Spleen (tissue), 11 donors: Measurements from ENCODE around the gene SAMD15. TPM values are rescaled to one million over a fixed set of nuclear protein-coding genes. Genes with fewer than 3 reads are reported as not detected.

Experiments used
- DNase-seq: peaks from one replicate; pipeline ENCODE4 v3.0.0-alpha.2; 2020
- H3K27ac ChIP-seq, 8 donors: fragments of 200-600 bp; sonication (generic) in 7 of 8; 1 replicate in 4 of 8; 2 replicates in 4 of 8; pipeline versions ENCODE4 v1.5.0 to v1.8.0; 2016 to 2021; ENCODE audit warnings: inconsistent platforms in 4 of 8, mild to moderate bottlenecking in 4 of 8, moderate library complexity in 1 of 8
- H3K27me3 ChIP-seq, 7 donors: fragments of 200-600 bp; sonication (generic) in 6 of 7; replicated peaks in 1 of 7; 1 replicate in 4 of 7; 2 replicates in 3 of 7; pipeline versions ENCODE4 v1.5.0 to v1.8.0; 2016 to 2021; ENCODE audit warnings: inconsistent platforms in 3 of 7, mild to moderate bottlenecking in 1 of 7
- H3K36me3 ChIP-seq, 6 donors: fragments of 200-600 bp; sonication (generic) in 5 of 6; 1 replicate in 4 of 6; 2 replicates in 2 of 6; pipeline versions ENCODE4 v1.5.0 to v1.8.0; 2016 to 2021; ENCODE audit warnings: inconsistent platforms in 2 of 6
- H3K4me1 ChIP-seq, 6 donors: fragments of 200-600 bp; sonication (generic) in 5 of 6; 1 replicate in 3 of 6; 2 replicates in 3 of 6; pipeline versions ENCODE4 v1.5.0 to v1.8.0; 2016 to 2021; ENCODE audit warnings: inconsistent platforms in 3 of 6
- H3K4me3 ChIP-seq, 8 donors: fragments of 200-600 bp; sonication (generic) in 7 of 8; 1 replicate in 4 of 8; 2 replicates in 4 of 8; pipeline versions ENCODE4 v1.5.0 to v1.8.0; 2016 to 2021; ENCODE audit warnings: inconsistent platforms in 4 of 8, mild to moderate bottlenecking in 4 of 8, moderate library complexity in 2 of 8
- H3K9me3 ChIP-seq, 8 donors: fragments of 200-600 bp; sonication (generic) in 7 of 8; 1 replicate in 4 of 8; 2 replicates in 4 of 8; pipeline versions ENCODE4 v1.5.0 to v1.8.0; 2016 to 2021; ENCODE audit warnings: inconsistent platforms in 4 of 8
- POLR2A ChIP-seq, 3 donors: fragments of 450-650 bp; IDR thresholded peaks; one replicate each; pipeline ENCODE4 v1.5.1; 2017; ENCODE audit warnings: antibody characterized with exemption in 3 of 3, mild to moderate bottlenecking in 1 of 3
- POLR2AphosphoS5 ChIP-seq, 3 donors: sonication (generic); formaldehyde crosslinking; IDR thresholded peaks; one replicate each; pipeline ENCODE4 v1.5.1; 2017; ENCODE audit warnings: antibody characterized with exemption in 3 of 3
- WGBS, 5 donors: extraction: QIAGEN DNeasy Blood & Tissue Kit in 3 of 5; methylation state at CpG; one replicate each; pipeline versions ENCODE4 v1.1.5 to v1.1.7; 2013 to 2018; 5-methylcytosine and 5-hydroxymethylcytosine counted together
- intact Hi-C: fragments of 100-400 bp; cut with DNase I; formaldehyde crosslinking; loops from one replicate; pipeline ENCODE4 v1.15.0; 2023; ENCODE audit warnings: low total_unique reads
- polyA plus RNA-seq, 3 donors: library from polyadenylated mRNA; stranded (reverse); fragments of 200-250 nt; gene quantifications; one replicate each; pipeline ENCODE4 v1.2.1, GENCODE V29; 2013
- total RNA-seq, 7 donors: library from RNA; depleted of rRNA in 3 of 7; stranded (reverse); fragments of >200 nt in 3 of 7; fragmentation: NEBNext Ultra II Directional in 4 of 7; extraction: Animal tissue kit (Norgen Biotek cat#: 25700) in 4 of 7; gene quantifications; one replicate each; pipeline versions ENCODE4 v1.1.0 to v1.2.1, GENCODE V29; 2016 to 2021
- TF ChIP-seq, protein P1 (sequence below), 11 experiments: fragments of 200-600 bp in 7 of 11; fragments of 450-650 bp in 4 of 11; sonication (generic) in 4 of 11; IDR thresholded peaks in 8 of 11; conservative IDR thresholded peaks in 3 of 11; 1 replicate in 7 of 11; 2 replicates in 4 of 11; pipeline versions ENCODE4 v1.4.0 to v1.8.0; 2016 to 2021; ENCODE audit warnings: antibody characterized with exemption in 11 of 11, inconsistent platforms in 4 of 11, mild to moderate bottlenecking in 1 of 11
- donor health status: healthy with polysubstance abuse.
- donor health status: DM: no; HTN: no; CAD: no; lungs with moderate emphysema.
- donor health status: DM: no; HTN: no; CAD: no.
- donor health status: Bipolar disorder and iron deficiency.
- donor health status: healthy.
- donor health status: DM: no; HTN: no; CAD: no.
- donor health status: DM: yes; HTN: yes; CAD: no.

SAMD15 gene
- total and polyA plus RNA-seq, 10 donors: 0.15 to 1.7 (median 0.79) TPM; not detected in 1

DNA sequence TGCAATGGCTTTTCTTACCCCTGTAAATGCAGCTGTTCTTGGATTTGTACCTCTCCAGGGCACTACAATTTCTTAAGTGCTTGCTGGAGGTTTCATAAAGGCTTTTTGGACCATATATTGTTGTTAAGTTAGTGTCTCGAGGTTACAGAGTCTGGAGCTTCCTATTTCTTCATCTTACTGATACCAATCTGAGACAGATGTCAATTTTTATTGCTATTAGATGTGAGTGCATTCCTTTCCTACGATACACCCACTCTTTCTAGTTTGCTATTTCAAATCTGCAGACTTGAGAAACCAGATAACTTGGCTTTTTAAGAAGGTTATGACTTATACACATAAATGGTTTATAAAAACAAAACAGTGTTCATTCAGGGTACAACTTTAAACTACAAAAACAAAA lies 44.0 kb downstream of the SAMD15 start:
- TF ChIP-seq POLR2A (IDR thresholded peaks at IDR 0.05) (no peak), POLR2AphosphoS5 (IDR thresholded peaks at IDR 0.05) (no peak)
- Histone ChIP-seq H3K4me3 (no peak overlapping the region), H3K27me3 (no peaks in the 10 kb centered on the region), H3K4me1 (no peaks in the 10 kb centered on the region), H3K9me3 (peaks cover 3 to 47% (median 36%) of the 10 kb centered on the region in 8 donors), H3K27ac (no peak overlapping the region), H3K36me3 (peaks cover 0 to 58% (median 41%) of the 10 kb centered on the region in 6 donors)
- intact Hi-C loops: no loop called here
- 41 to 73% (median 44%) methylated on average over 2 of the region's 2 CpGs for WGBS, 5 donors
- no peak for DNase-seq

DNA sequence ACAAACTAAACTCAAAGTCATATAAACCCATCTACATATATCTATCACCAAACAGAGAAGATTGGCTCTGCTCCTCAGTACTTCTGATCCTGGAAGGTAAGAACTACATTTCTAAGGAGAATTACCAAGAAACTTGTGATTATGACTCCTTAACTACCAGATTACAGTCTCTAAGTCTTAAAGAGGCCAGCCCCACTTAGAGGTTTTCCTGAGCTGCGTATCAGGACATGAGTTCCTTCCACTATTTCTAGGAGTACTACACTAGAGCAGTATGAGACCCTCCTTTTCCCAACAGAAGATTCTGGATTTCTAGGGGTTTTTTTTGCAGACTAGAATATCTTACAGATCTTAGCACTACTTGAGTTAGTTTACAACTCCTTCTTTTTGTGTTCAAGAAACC lies 46.2 kb downstream of the SAMD15 start, which contains the start of gene NOXRED1:
TSS of gene NOXRED1 (minus strand) at position 101 of the 400 bp plus-strand sequence. CDS start 634 bp downstream, outside the sequence.
- intact Hi-C loops: no loop called here
- DNase-seq: no peak
- Histone ChIP-seq H3K4me1 (no peaks in the 10 kb centered on the region), H3K4me3 (no peak within 1 kb of the TSS), H3K27me3 (no peaks in the 10 kb centered on the region), H3K9me3 (peaks cover 3 to 30% (median 26%) of the 10 kb centered on the region in 8 donors), H3K27ac (no peak within 1 kb of the TSS), H3K36me3 (peaks cover 0 to 80% (median 63%) of the 10 kb centered on the region in 6 donors)
- 88 to 100% (median 95%) methylated on average over 1 of the region's 1 CpG for WGBS, 5 donors
- TF ChIP-seq POLR2A (IDR thresholded peaks at IDR 0.05) (no peak), POLR2AphosphoS5 (IDR thresholded peaks at IDR 0.05) (no peak)
- TF ChIP-seq, protein P1, sequence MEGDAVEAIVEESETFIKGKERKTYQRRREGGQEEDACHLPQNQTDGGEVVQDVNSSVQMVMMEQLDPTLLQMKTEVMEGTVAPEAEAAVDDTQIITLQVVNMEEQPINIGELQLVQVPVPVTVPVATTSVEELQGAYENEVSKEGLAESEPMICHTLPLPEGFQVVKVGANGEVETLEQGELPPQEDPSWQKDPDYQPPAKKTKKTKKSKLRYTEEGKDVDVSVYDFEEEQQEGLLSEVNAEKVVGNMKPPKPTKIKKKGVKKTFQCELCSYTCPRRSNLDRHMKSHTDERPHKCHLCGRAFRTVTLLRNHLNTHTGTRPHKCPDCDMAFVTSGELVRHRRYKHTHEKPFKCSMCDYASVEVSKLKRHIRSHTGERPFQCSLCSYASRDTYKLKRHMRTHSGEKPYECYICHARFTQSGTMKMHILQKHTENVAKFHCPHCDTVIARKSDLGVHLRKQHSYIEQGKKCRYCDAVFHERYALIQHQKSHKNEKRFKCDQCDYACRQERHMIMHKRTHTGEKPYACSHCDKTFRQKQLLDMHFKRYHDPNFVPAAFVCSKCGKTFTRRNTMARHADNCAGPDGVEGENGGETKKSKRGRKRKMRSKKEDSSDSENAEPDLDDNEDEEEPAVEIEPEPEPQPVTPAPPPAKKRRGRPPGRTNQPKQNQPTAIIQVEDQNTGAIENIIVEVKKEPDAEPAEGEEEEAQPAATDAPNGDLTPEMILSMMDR (IDR thresholded peaks at IDR 0.05 in 8 of 11, conservative IDR thresholded peaks at IDR 0.05 in 3 of 11): no peak

DNA sequence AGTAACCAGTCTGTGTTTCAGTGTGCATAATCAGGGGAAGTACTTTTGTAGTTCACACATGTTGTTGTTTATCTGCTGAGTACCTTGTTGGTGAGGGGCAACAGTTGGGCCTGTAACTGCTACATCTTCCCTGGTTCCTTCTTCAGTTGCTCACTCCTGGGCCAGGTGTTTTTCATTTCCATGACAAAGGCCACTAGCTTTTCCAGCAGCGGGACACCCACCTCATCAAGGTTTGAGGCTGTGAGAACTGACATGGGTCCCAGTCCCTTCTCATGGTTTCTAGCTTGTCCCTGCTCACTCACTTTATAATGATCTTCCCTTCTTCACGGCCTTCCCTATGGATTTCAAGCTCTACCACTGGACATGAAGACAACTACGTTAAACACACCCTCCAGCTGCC lies 47.7 kb downstream of the SAMD15 start:
- Histone ChIP-seq H3K27me3 (no peaks in the 10 kb centered on the region), H3K4me3 (no peak overlapping the region), H3K9me3 (peaks cover 0 to 16% (median 12%) of the 10 kb centered on the region in 8 donors), H3K4me1 (no peaks in the 10 kb centered on the region), H3K36me3 (peaks cover 0 to 94% (median 78%) of the 10 kb centered on the region in 6 donors), H3K27ac (no peak overlapping the region)
- TF ChIP-seq, protein P1 (IDR thresholded peaks at IDR 0.05 in 8 of 11, conservative IDR thresholded peaks at IDR 0.05 in 3 of 11): no peak
- TF ChIP-seq POLR2A (IDR thresholded peaks at IDR 0.05) (no peak), POLR2AphosphoS5 (IDR thresholded peaks at IDR 0.05) (no peak)
- 95 to 99% (median 95%) methylated on average over 3 of the region's 3 CpGs for WGBS, 5 donors
- intact Hi-C loops: no loop called here
- no peak for DNase-seq

DNA sequence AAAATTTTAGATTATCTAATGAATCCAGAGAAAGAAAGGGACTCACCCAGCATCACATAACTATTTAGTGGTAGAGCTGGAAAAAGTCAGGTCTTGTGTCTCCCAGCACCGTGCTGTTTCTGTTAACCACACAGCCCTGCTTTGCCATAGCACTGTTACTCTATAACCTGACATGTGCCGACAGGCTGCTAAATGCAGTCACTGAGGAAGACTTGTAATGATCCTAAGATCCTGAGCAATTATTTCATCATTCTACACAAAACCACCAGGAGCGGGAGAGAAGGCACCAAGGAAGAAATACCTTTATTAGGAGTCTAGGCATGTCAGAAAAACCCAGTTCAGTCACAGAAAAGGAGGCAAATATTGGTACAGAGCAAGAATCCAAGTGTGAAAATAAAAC lies 49.2 kb downstream of the SAMD15 start:
- 93 to 98% (median 96%) methylated on average over 3 of the region's 3 CpGs for WGBS, 5 donors
- Histone ChIP-seq H3K27me3 (no peaks in the 10 kb centered on the region), H3K27ac (no peak overlapping the region), H3K9me3 (peaks cover 0 to under 1% (median 0%) of the 10 kb centered on the region in 8 donors), H3K4me3 (no peak overlapping the region), H3K4me1 (no peaks in the 10 kb centered on the region), H3K36me3 (peaks cover 0 to 100% (median 86%) of the 10 kb centered on the region in 6 donors)
- TF ChIP-seq POLR2AphosphoS5 (IDR thresholded peaks at IDR 0.05) (no peak), POLR2A (IDR thresholded peaks at IDR 0.05) (no peak)
- TF ChIP-seq, protein P1 (IDR thresholded peaks at IDR 0.05 in 8 of 11, conservative IDR thresholded peaks at IDR 0.05 in 3 of 11): no peak
- intact Hi-C loops: no loop called here
- no peak for DNase-seq
